HCT116 (cell line): ENCODE measurements around the gene PTPRC. TPM values are rescaled to one million over a fixed set of nuclear protein-coding genes. Genes with fewer than 3 reads are reported as not detected.

Experiments used
- ATAC-seq: fragments of 200-7000 bp; cut with Tn5 transposase; 2 replicates; pipeline ENCODE4 v1.9.1; 2020; ENCODE audit warnings: mild to moderate bottlenecking, moderate library complexity
- BruUV-seq: library from RNA; stranded (reverse); fragments of 400-500 nt; replicated peaks from 2 replicates; lab custom pipeline; 2021; lab: Mats Ljungman, UMichigan
- CTCF ChIA-PET: fragments of 300-600 bp; sonication (Branson Sonifier 250); formaldehyde crosslinking; loops from one replicate; lab custom pipeline; 2021; ENCODE audit warnings: antibody characterized with exemption; lab: Charles Lee
- POLR2A ChIA-PET: fragments of 300-600, 350-600 bp; sonication (Branson Sonifier 250); formaldehyde crosslinking; loops from one replicate; lab custom pipeline; 2021; ENCODE audit warnings: antibody characterized with exemption; lab: Charles Lee
- RAD21 ChIA-PET, 2 experiments: fragments of 300-600 bp; sonication (Branson Sonifier 250); formaldehyde crosslinking; loops; one replicate each; lab custom pipeline; 2023; ENCODE audit warnings: low total read pairs in 2 of 2; ENCODE audit not compliant: uncharacterized antibody in 2 of 2, unreplicated experiment in 2 of 2, low non-redundant PET in 1 of 2; lab: Charles Lee
- DNase-seq: peaks from one replicate; pipeline ENCODE4 v3.0.0-alpha.2; 2010; ENCODE audit warnings: low read depth, low spot score
- H2AFZ ChIP-seq: fragments of 200-600 bp; shearing (Covaris generic), sonication (generic); 2 replicates; pipeline ENCODE4 v1.6.1; 2017; ENCODE audit warnings: low read depth, mixed run types, mixed read lengths, antibody characterized with exemption, low read length; ENCODE audit not compliant: poor library complexity, severe bottlenecking
- H3K27ac ChIP-seq: 2 replicates; pipeline ENCODE4 v1.5.1; 2012; ENCODE audit warnings: low read depth, low read length
- H3K27me3 ChIP-seq: fragments of 200-600 bp; sonication (generic); 2 replicates; pipeline ENCODE4 v1.6.1; 2016; ENCODE audit warnings: mixed run types, low read length, mixed read lengths; ENCODE audit not compliant: insufficient read depth
- H3K36me3 ChIP-seq, 2 experiments: fragments of 200-500 bp in 1 of 2; fragments of 200-600 bp in 1 of 2; sonication (Bioruptor generic) in 1 of 2; sonication (generic) in 1 of 2; 2 replicates each; pipeline versions ENCODE4 v1.5.1 to v1.6.1; 2014 to 2016; ENCODE audit warnings: low read length in 2 of 2, inconsistent platforms in 1 of 2, mixed read lengths in 1 of 2, mixed run types in 1 of 2; ENCODE audit not compliant: insufficient read depth in 2 of 2, control insufficient read depth in 1 of 2
- H3K4me1 ChIP-seq, 2 experiments: fragments of 200-600 bp in 1 of 2; sonication (generic) in 1 of 2; 2 replicates each; pipeline versions ENCODE4 v1.5.1 to v1.6.1; 2012 to 2017; ENCODE audit warnings: low read length in 2 of 2, inconsistent platforms in 1 of 2, mild to moderate bottlenecking in 1 of 2, mixed read lengths in 1 of 2, mixed run types in 1 of 2, moderate library complexity in 1 of 2; ENCODE audit not compliant: insufficient read depth in 2 of 2, control insufficient read depth in 1 of 2
- H3K4me2 ChIP-seq: fragments of 200-600 bp; sonication (generic); 2 replicates; pipeline ENCODE4 v1.6.1; 2017; ENCODE audit warnings: mixed run types, low read length, mixed read lengths
- H3K4me3 ChIP-seq, 2 experiments: fragments of 200-600 bp in 1 of 2; sonication (generic) in 1 of 2; replicated peaks in 1 of 2; 2 replicates each; pipeline ENCODE4 v1.5.1; 2011 to 2016; ENCODE audit warnings: low read length in 2 of 2, control low read depth in 1 of 2, low read depth in 1 of 2, mild to moderate bottlenecking in 1 of 2, mixed read lengths in 1 of 2, mixed run types in 1 of 2
- H3K79me2 ChIP-seq: fragments of 200-600 bp; sonication (generic); 2 replicates; pipeline ENCODE4 v1.6.1; 2017; ENCODE audit warnings: mild to moderate bottlenecking, mixed run types, low read length, moderate library complexity, mixed read lengths; ENCODE audit not compliant: insufficient read depth
- H3K9ac ChIP-seq: fragments of 200-600 bp; sonication (generic); 2 replicates; pipeline ENCODE4 v1.6.1; 2016; ENCODE audit warnings: low read length, mixed read lengths
- H3K9me2 ChIP-seq: fragments of 200-600 bp; sonication (generic), shearing (Covaris generic); 2 replicates; pipeline ENCODE4 v1.6.1; 2017; ENCODE audit warnings: mixed run types, mild to moderate bottlenecking, moderate library complexity; ENCODE audit not compliant: insufficient read depth
- H3K9me3 ChIP-seq, 2 experiments: fragments of 200-500 bp in 1 of 2; fragments of 200-600 bp in 1 of 2; sonication (Bioruptor generic) in 1 of 2; sonication (generic) in 1 of 2; 2 replicates each; pipeline ENCODE4 v1.6.1; 2014 to 2017; ENCODE audit warnings: low read length in 2 of 2, mixed read lengths in 2 of 2, inconsistent platforms in 1 of 2, low read depth in 1 of 2, mild to moderate bottlenecking in 1 of 2, mixed run types in 1 of 2, moderate library complexity in 1 of 2; ENCODE audit not compliant: control insufficient read depth in 1 of 2, insufficient read depth in 1 of 2
- H4K20me1 ChIP-seq: fragments of 200-600 bp; sonication (generic), shearing (Covaris generic); 2 replicates; pipeline ENCODE4 v1.6.1; 2017; ENCODE audit warnings: mixed run types, mild to moderate bottlenecking, moderate library complexity; ENCODE audit not compliant: insufficient read depth
- ATF3 ChIP-seq: IDR thresholded peaks from 2 replicates; pipeline ENCODE4 v1.6.1; 2012
- CBX3 ChIP-seq: IDR thresholded peaks from 2 replicates; pipeline ENCODE4 v1.6.1; 2012; ENCODE audit warnings: low read depth
- CEBPB ChIP-seq: IDR thresholded peaks from 2 replicates; pipeline ENCODE4 v1.6.1; 2012; ENCODE audit warnings: low read depth
- EGR1 ChIP-seq: IDR thresholded peaks from 2 replicates; pipeline ENCODE4 v1.6.1; 2012; ENCODE audit warnings: low read depth
- FOSL1 ChIP-seq: IDR thresholded peaks from 2 replicates; pipeline ENCODE4 v1.6.1; 2012; ENCODE audit warnings: low read depth
- MAX ChIP-seq: IDR thresholded peaks from 2 replicates; pipeline ENCODE4 v1.6.1; 2012
- POLR2A ChIP-seq: IDR thresholded peaks from 2 replicates; pipeline ENCODE4 v1.7.0; 2011; ENCODE audit warnings: borderline replicate concordance; ENCODE audit not compliant: insufficient read depth, insufficient read length; ENCODE audit errors: extremely low read depth
- RAD21 ChIP-seq: IDR thresholded peaks from 2 replicates; pipeline ENCODE4 v1.6.1; 2012; ENCODE audit warnings: low read depth, mild to moderate bottlenecking
- REST ChIP-seq: IDR thresholded peaks from 2 replicates; pipeline ENCODE4 v1.6.1; 2012; ENCODE audit warnings: low read depth
- SP1 ChIP-seq: IDR thresholded peaks from 2 replicates; pipeline ENCODE4 v1.6.1; 2012; ENCODE audit warnings: low read depth
- SRF ChIP-seq: IDR thresholded peaks from 2 replicates; pipeline ENCODE4 v1.6.1; 2012; ENCODE audit warnings: low read depth
- YY1 ChIP-seq: IDR thresholded peaks from 2 replicates; pipeline ENCODE4 v1.6.1; 2011; ENCODE audit warnings: low read length, low read depth, moderate library complexity, mild to moderate bottlenecking; ENCODE audit not compliant: insufficient replicate concordance; ENCODE audit errors: extremely low read depth
- ZBTB33 ChIP-seq: IDR thresholded peaks from 2 replicates; pipeline ENCODE4 v1.6.1; 2011; ENCODE audit warnings: mild to moderate bottlenecking, low read length, moderate library complexity; ENCODE audit not compliant: insufficient replicate concordance; ENCODE audit errors: extremely low read depth
- ZFX ChIP-seq: fragments of 450-650 bp; IDR thresholded peaks from 2 replicates; pipeline ENCODE4 v1.6.1; 2017
- ZNF274 ChIP-seq: fragments of 200-500 bp; sonication (Bioruptor generic); IDR thresholded peaks from 2 replicates; pipeline ENCODE4 v1.6.1; 2014; ENCODE audit warnings: mild to moderate bottlenecking, low read depth, low read length, inconsistent platforms
- intact Hi-C: fragments of 100-400 bp; cut with micrococcal nuclease; formaldehyde crosslinking; loops from 2 replicates; pipeline ENCODE4 v1.10.0; 2022
- total RNA-seq: library from RNA; stranded (reverse); gene quantifications from one replicate; pipeline ENCODE4 v1.2.1, GENCODE V29; 2021; ENCODE audit not compliant: unreplicated experiment
- TF ChIP-seq, protein P1 (sequence below), 3 experiments: fragments of 200-600 bp in 1 of 3; sonication (generic) in 1 of 3; IDR thresholded peaks in 2 of 3; conservative IDR thresholded peaks in 1 of 3; 2 replicates each; pipeline ENCODE4 v1.5.1; 2012 to 2017; ENCODE audit warnings: low read depth in 2 of 3, low read length in 2 of 3, antibody characterized with exemption in 1 of 3, borderline replicate concordance in 1 of 3, control low read depth in 1 of 3, mild to moderate bottlenecking in 1 of 3, mixed read lengths in 1 of 3, mixed run types in 1 of 3, moderate library complexity in 1 of 3; ENCODE audit not compliant: insufficient read depth in 1 of 3

The PTPRC gene
- total RNA-seq, 1 experiment from 2014 or later: 1.2 TPM

DNA sequence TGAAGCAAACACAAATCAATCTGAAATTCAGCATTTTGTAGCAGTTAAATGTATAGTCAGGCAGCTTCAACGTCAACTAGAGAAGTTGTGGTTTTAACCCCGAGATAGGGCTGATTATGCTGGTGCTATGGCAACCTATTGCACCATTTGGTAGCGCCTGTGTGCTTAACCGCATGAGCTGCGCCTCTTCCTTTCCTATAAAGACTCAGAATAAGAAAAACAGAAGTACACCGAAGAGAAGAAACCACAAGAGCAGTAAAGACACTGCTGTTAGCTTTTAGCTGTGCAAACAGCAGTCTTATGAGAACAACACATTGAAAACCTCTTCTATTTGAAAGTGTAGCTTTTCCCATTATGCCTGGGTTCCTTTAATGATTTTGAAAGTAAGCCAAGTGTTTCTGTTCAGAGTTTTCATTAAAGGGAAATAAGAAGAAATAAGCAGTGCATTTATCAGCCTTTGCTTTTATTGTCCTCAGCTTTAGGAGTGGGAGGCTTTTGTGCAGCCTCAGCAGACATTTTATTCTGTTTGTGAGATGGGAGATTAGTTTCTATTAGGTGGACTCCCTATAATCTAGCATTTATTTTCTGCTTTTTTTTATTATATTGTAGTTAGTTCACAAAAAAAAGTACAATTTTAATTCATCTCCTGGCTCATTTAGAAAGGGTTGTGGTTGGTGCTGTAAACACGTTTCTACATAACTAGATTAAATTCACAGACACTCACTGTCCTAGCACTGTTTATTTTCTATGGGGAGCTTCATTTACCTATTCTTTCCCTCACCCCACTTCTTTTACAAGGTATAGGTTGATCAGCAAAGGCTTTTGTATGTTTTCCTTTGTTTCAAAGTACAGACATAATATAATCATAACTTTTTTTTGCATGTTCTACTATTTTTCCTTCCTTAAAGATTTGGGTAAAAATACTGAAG lies 43.3 kb downstream of the PTPRC start:
- DNase-seq (no peak), ATAC-seq (no peak)
- ChIA-PET POLR2A (no interaction called here), RAD21 (no interaction called here), CTCF (no interaction called here)
- Histone ChIP-seq H4K20me1 (no peaks in the 10 kb centered on the region), H3K4me3 (no peak overlapping the region), H3K4me2 (no peak overlapping the region), H3K36me3 (no peaks in the 10 kb centered on the region), H3K9me2 (no peaks in the 10 kb centered on the region), H2AFZ (no peak overlapping the region), H3K27ac (no peak overlapping the region), H3K9me3 (no peaks in the 10 kb centered on the region), H3K9ac (no peak overlapping the region), H3K4me1 (no peaks in the 10 kb centered on the region), H3K27me3 (no peaks in the 10 kb centered on the region), H3K79me2 (no peaks in the 10 kb centered on the region)
- intact Hi-C loops: loop anchor here (10.0 kb wide), 1 partner anchor 757 kb away; no protein-coding TSS in a partner anchor
- BruUV-seq: no TSS peak
- TF ChIP-seq MAX: no peak
- TF ChIP-seq ZNF274: no peak
- TF ChIP-seq ATF3: no peak
- no peak for TF ChIP-seq POLR2A
- no peak for TF ChIP-seq FOSL1
- no peak for TF ChIP-seq CBX3
- TF ChIP-seq EGR1: no peak
- no peak for TF ChIP-seq SRF
- TF ChIP-seq, protein P1, sequence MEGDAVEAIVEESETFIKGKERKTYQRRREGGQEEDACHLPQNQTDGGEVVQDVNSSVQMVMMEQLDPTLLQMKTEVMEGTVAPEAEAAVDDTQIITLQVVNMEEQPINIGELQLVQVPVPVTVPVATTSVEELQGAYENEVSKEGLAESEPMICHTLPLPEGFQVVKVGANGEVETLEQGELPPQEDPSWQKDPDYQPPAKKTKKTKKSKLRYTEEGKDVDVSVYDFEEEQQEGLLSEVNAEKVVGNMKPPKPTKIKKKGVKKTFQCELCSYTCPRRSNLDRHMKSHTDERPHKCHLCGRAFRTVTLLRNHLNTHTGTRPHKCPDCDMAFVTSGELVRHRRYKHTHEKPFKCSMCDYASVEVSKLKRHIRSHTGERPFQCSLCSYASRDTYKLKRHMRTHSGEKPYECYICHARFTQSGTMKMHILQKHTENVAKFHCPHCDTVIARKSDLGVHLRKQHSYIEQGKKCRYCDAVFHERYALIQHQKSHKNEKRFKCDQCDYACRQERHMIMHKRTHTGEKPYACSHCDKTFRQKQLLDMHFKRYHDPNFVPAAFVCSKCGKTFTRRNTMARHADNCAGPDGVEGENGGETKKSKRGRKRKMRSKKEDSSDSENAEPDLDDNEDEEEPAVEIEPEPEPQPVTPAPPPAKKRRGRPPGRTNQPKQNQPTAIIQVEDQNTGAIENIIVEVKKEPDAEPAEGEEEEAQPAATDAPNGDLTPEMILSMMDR (IDR thresholded peaks at IDR 0.05 in 2 of 3, conservative IDR thresholded peaks at IDR 0.05 in 1 of 3; ENCODE audit: borderline replicate concordance in 1 of 3, insufficient read depth in 1 of 3, low read depth in 2 of 3, low read length in 2 of 3): no peak
- no peak for TF ChIP-seq REST
- TF ChIP-seq RAD21: no peak
- TF ChIP-seq SP1: no peak
- TF ChIP-seq YY1: no peak
- no peak for TF ChIP-seq ZFX
- TF ChIP-seq ZBTB33: no peak
- no peak for TF ChIP-seq CEBPB
